Measurements from ENCODE around the gene RAB8A. TPM values are rescaled to one million over a fixed set of nuclear protein-coding genes. Genes with fewer than 3 reads are reported as not detected.
"Not testable (repeated sequence)": the region's sequence is repeated elsewhere in the genome, so short reads cannot be mapped to it uniquely, and the experiment has no call there.

Gene RAB8A
- total RNA-seq, 2 donors from 2014 or later: 14.2 to 29.9 TPM

GRCh38 chr19:16076958-16077611 is 34.6 kb upstream of the RAB8A start:
- Histone ChIP-seq H3K27ac (peak overlapping the region; percentile 98 to 100), H3K9me3 (no peaks in the 10 kb centered on the region), H3K36me3 (peaks cover 9% of the 10 kb centered on the region), H3K27me3 (no peaks in the 10 kb centered on the region), H3K4me3 (peak overlapping the region; percentile 74 to 86), H3K4me1 (peaks cover 0 to 33% of the 10 kb centered on the region in 2 donors)
- TF ChIP-seq, protein P1, sequence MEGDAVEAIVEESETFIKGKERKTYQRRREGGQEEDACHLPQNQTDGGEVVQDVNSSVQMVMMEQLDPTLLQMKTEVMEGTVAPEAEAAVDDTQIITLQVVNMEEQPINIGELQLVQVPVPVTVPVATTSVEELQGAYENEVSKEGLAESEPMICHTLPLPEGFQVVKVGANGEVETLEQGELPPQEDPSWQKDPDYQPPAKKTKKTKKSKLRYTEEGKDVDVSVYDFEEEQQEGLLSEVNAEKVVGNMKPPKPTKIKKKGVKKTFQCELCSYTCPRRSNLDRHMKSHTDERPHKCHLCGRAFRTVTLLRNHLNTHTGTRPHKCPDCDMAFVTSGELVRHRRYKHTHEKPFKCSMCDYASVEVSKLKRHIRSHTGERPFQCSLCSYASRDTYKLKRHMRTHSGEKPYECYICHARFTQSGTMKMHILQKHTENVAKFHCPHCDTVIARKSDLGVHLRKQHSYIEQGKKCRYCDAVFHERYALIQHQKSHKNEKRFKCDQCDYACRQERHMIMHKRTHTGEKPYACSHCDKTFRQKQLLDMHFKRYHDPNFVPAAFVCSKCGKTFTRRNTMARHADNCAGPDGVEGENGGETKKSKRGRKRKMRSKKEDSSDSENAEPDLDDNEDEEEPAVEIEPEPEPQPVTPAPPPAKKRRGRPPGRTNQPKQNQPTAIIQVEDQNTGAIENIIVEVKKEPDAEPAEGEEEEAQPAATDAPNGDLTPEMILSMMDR (IDR thresholded peaks at IDR 0.05): no peak
- DNase-seq (ENCODE audit: low spot score): peak; percentile 67

DNA sequence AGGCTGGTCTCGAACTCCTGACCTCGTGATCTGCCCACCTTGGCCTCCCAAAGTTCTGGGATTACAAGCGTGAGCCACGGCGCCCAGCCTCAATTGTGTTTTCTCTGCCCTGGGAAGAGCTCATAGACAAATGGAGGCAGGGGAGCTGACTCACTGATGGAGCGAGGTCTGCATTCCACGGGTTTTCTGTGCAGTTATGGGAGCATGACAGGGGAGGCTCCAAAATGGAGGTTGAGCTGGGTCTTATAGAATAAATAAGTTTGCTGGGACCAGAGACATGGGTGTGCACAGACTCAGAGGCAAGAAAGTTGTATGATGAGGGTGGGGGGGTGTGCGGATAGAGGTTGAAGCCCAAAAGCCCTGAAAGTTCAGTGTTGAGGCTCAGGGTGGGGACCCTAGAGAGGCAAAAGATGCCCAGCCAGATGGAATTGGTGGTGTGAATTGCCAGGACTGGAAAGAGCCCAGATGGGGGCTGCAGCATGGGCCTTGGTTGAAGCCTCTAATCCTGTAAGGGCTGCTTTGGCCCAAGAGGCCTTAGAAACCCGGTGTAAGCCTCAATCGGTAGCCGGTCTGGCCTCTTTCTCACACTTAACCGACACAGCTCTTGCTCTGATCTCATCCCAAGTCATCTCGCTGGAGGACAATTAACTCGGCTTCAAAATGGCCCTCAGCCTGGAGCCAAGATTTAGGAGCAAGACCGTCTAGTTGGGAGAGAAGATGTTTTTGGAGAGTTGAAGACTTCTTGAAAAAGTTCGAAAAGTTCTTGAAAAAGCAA is 33.5 kb upstream of the RAB8A start:
- TF ChIP-seq, protein P1 (IDR thresholded peaks at IDR 0.05): no peak
- Histone ChIP-seq H3K4me1 (peaks cover 0 to 32% of the 10 kb centered on the region in 2 donors), H3K27me3 (no peaks in the 10 kb centered on the region), H3K27ac (peak overlapping the region; percentile 98 to 100), H3K36me3 (peaks cover 19% of the 10 kb centered on the region), H3K9me3 (no peaks in the 10 kb centered on the region), H3K4me3 (peak overlapping the region; percentile 74 to 86)
- no peak for DNase-seq (ENCODE audit: low spot score)

- TF ChIP-seq, protein P1 (IDR thresholded peaks at IDR 0.05): no peak
- Histone ChIP-seq H3K27ac (peak overlapping the region; percentile 98 to 100), H3K4me3 (peak overlapping the region; percentile 74 to 86), H3K36me3 (peaks cover 28% of the 10 kb centered on the region), H3K4me1 (peaks cover 0 to 32% of the 10 kb centered on the region in 2 donors), H3K27me3 (no peaks in the 10 kb centered on the region), H3K9me3 (no peaks in the 10 kb centered on the region)
- DNase-seq (ENCODE audit: low spot score): peak; percentile 89
These were observed 32.7 kb upstream of the RAB8A start for GRCh38 chr19:16078759-16079707.

GRCh38 chr19:16084067-16084685 is 27.5 kb upstream of the RAB8A start:
- H3K4me1 ChIP-seq: peaks cover 0 to 46% of the 10 kb centered on the region in 2 donors
- peaks cover 79% of the 10 kb centered on the region for H3K36me3 ChIP-seq
- DNase-seq (ENCODE audit: low spot score): no peak
- no peak overlapping the region for H3K4me3 ChIP-seq
- TF ChIP-seq, protein P1 (IDR thresholded peaks at IDR 0.05): no peak
- no peak overlapping the region for H3K27ac ChIP-seq
- no peaks in the 10 kb centered on the region for H3K9me3 ChIP-seq
- no peaks in the 10 kb centered on the region for H3K27me3 ChIP-seq

GRCh38 chr19:16085115-16085514 is 26.6 kb upstream of the RAB8A start:
- no peaks in the 10 kb centered on the region for H3K9me3 ChIP-seq
- no peak for DNase-seq (ENCODE audit: low spot score)
- no peak overlapping the region for H3K4me3 ChIP-seq
- H3K36me3 ChIP-seq: peaks cover 89% of the 10 kb centered on the region
- H3K27ac ChIP-seq: no peak overlapping the region
- H3K4me1 ChIP-seq: peaks cover 0 to 36% of the 10 kb centered on the region in 2 donors
- no peaks in the 10 kb centered on the region for H3K27me3 ChIP-seq
- TF ChIP-seq, protein P1 (IDR thresholded peaks at IDR 0.05): no peak

- not testable (repeated sequence) for H3K4me3 ChIP-seq; H3K9me3 ChIP-seq; H3K27me3 ChIP-seq; DNase-seq (ENCODE audit: low spot score)
- Histone ChIP-seq H3K27ac (peak overlapping the region in 1 of 2 donors; percentile 13), H3K36me3 (peaks cover 100% of the 10 kb centered on the region), H3K4me1 (peaks cover 0 to 27% of the 10 kb centered on the region in 2 donors)
These were observed 24.3 kb upstream of the RAB8A start for GRCh38 chr19:16087404-16087803.

All from right atrium auricular region (tissue), 2 donors.